ENCODE measurements around the gene ERP27.
A peak's percentile ranks its signal among the peaks of the same experiment; 100 is the strongest.

Gene ERP27

GRCh38 chr12:14959463-14959862 lies 21.1 kb upstream of the ERP27 start:
- H3K4me2 ChIP-seq (ENCODE audit: low read length): no peak overlapping the region
- H3K9ac ChIP-seq (ENCODE audit: low read depth, low read length): no peak overlapping the region
- no peak overlapping the region for H3K4me3 ChIP-seq (ENCODE audit: low read length)
- H3K36me3 ChIP-seq (ENCODE audit: insufficient read depth, low read length): no peaks in the 10 kb centered on the region
- H3K4me1 ChIP-seq (ENCODE audit: control insufficient read depth, insufficient read depth, low read length): peaks cover 13% of the 10 kb centered on the region
- H3K9me3 ChIP-seq (replicated peaks; ENCODE audit: low read length): no peaks in the 10 kb centered on the region
- H3K27me3 ChIP-seq (ENCODE audit: control insufficient read depth, insufficient read depth, low read length): no peaks in the 10 kb centered on the region

GRCh38 chr12:14959126-14959440 lies 20.7 kb upstream of the ERP27 start:
- H3K4me1 ChIP-seq (ENCODE audit: control insufficient read depth, insufficient read depth, low read length): peaks cover 13% of the 10 kb centered on the region
- no peak overlapping the region for H3K9ac ChIP-seq (ENCODE audit: low read depth, low read length)
- no peaks in the 10 kb centered on the region for H3K27me3 ChIP-seq (ENCODE audit: control insufficient read depth, insufficient read depth, low read length)
- H3K4me2 ChIP-seq (ENCODE audit: low read length): no peak overlapping the region
- no peaks in the 10 kb centered on the region for H3K36me3 ChIP-seq (ENCODE audit: insufficient read depth, low read length)
- H3K4me3 ChIP-seq (ENCODE audit: low read length): no peak overlapping the region
- no peaks in the 10 kb centered on the region for H3K9me3 ChIP-seq (replicated peaks; ENCODE audit: low read length)

- Histone ChIP-seq H3K4me1 (ENCODE audit: control insufficient read depth, insufficient read depth, low read length) (peaks cover 13% of the 10 kb centered on the region), H3K27me3 (ENCODE audit: control insufficient read depth, insufficient read depth, low read length) (no peaks in the 10 kb centered on the region), H3K36me3 (ENCODE audit: insufficient read depth, low read length) (no peaks in the 10 kb centered on the region), H3K4me3 (ENCODE audit: low read length) (no peak overlapping the region), H3K9ac (ENCODE audit: low read depth, low read length) (no peak overlapping the region), H3K9me3 (replicated peaks; ENCODE audit: low read length) (no peaks in the 10 kb centered on the region), H3K4me2 (ENCODE audit: low read length) (no peak overlapping the region)
These were observed 20.2 kb upstream of the ERP27 start for GRCh38 chr12:14958361-14959125.

GRCh38 chr12:14957551-14958168 lies 19.3 kb upstream of the ERP27 start:
- Histone ChIP-seq H3K9me3 (replicated peaks; ENCODE audit: low read length) (no peaks in the 10 kb centered on the region), H3K36me3 (ENCODE audit: insufficient read depth, low read length) (no peaks in the 10 kb centered on the region), H3K4me2 (ENCODE audit: low read length) (no peak overlapping the region), H3K4me3 (ENCODE audit: low read length) (no peak overlapping the region), H3K27me3 (ENCODE audit: control insufficient read depth, insufficient read depth, low read length) (no peaks in the 10 kb centered on the region), H3K4me1 (ENCODE audit: control insufficient read depth, insufficient read depth, low read length) (peaks cover 17% of the 10 kb centered on the region), H3K9ac (ENCODE audit: low read depth, low read length) (no peak overlapping the region)

GRCh38 chr12:14956905-14957304 lies 18.6 kb upstream of the ERP27 start:
- H3K4me1 ChIP-seq (ENCODE audit: control insufficient read depth, insufficient read depth, low read length): peaks cover 23% of the 10 kb centered on the region

GRCh38 chr12:14956024-14956891 lies 17.9 kb upstream of the ERP27 start:
- Histone ChIP-seq H3K9me3 (replicated peaks; ENCODE audit: low read length) (no peaks in the 10 kb centered on the region), H3K36me3 (ENCODE audit: insufficient read depth, low read length) (no peaks in the 10 kb centered on the region), H3K4me1 (ENCODE audit: control insufficient read depth, insufficient read depth, low read length) (peaks cover 25% of the 10 kb centered on the region), H3K4me2 (ENCODE audit: low read length) (no peak overlapping the region), H3K4me3 (ENCODE audit: low read length) (no peak overlapping the region), H3K9ac (ENCODE audit: low read depth, low read length) (no peak overlapping the region), H3K27me3 (ENCODE audit: control insufficient read depth, insufficient read depth, low read length) (no peaks in the 10 kb centered on the region)

More at GRCh38 chr12:14956905-14957304, 18.6 kb upstream of the ERP27 start:
- no peaks in the 10 kb centered on the region for H3K27me3 ChIP-seq (ENCODE audit: control insufficient read depth, insufficient read depth, low read length)
- no peak overlapping the region for H3K4me2 ChIP-seq (ENCODE audit: low read length)
- H3K9me3 ChIP-seq (replicated peaks; ENCODE audit: low read length): no peaks in the 10 kb centered on the region
- H3K36me3 ChIP-seq (ENCODE audit: insufficient read depth, low read length): no peaks in the 10 kb centered on the region
- H3K4me3 ChIP-seq (ENCODE audit: low read length): no peak overlapping the region
- no peak overlapping the region for H3K9ac ChIP-seq (ENCODE audit: low read depth, low read length)

- H3K27me3 ChIP-seq (ENCODE audit: control insufficient read depth, insufficient read depth, low read length): no peaks in the 10 kb centered on the region
- no peaks in the 10 kb centered on the region for H3K9me3 ChIP-seq (replicated peaks; ENCODE audit: low read length)
- H3K4me3 ChIP-seq (ENCODE audit: low read length): no peak overlapping the region
- H3K9ac ChIP-seq (ENCODE audit: low read depth, low read length): no peak overlapping the region
- no peaks in the 10 kb centered on the region for H3K36me3 ChIP-seq (ENCODE audit: insufficient read depth, low read length)
- H3K4me1 ChIP-seq (ENCODE audit: control insufficient read depth, insufficient read depth, low read length): peaks cover 24% of the 10 kb centered on the region
- H3K4me2 ChIP-seq (ENCODE audit: low read length): no peak overlapping the region
These were observed 15.9 kb upstream of the ERP27 start for GRCh38 chr12:14954269-14954668.

- H3K4me2 ChIP-seq (ENCODE audit: low read length): no peak overlapping the region
- H3K9me3 ChIP-seq (replicated peaks; ENCODE audit: low read length): no peaks in the 10 kb centered on the region
- no peaks in the 10 kb centered on the region for H3K36me3 ChIP-seq (ENCODE audit: insufficient read depth, low read length)
- peaks cover 29% of the 10 kb centered on the region for H3K4me1 ChIP-seq (ENCODE audit: control insufficient read depth, insufficient read depth, low read length)
- H3K9ac ChIP-seq (ENCODE audit: low read depth, low read length): no peak overlapping the region
- H3K4me3 ChIP-seq (ENCODE audit: low read length): no peak overlapping the region
- no peaks in the 10 kb centered on the region for H3K27me3 ChIP-seq (ENCODE audit: control insufficient read depth, insufficient read depth, low read length)
These were observed 15.4 kb upstream of the ERP27 start for GRCh38 chr12:14953752-14954151.

GRCh38 chr12:14952299-14952921 lies 14.1 kb upstream of the ERP27 start:
- H3K9me3 ChIP-seq (replicated peaks; ENCODE audit: low read length): no peaks in the 10 kb centered on the region
- H3K4me3 ChIP-seq (ENCODE audit: low read length): peak overlapping the region; percentile 13
- no peaks in the 10 kb centered on the region for H3K36me3 ChIP-seq (ENCODE audit: insufficient read depth, low read length)
- no peaks in the 10 kb centered on the region for H3K27me3 ChIP-seq (ENCODE audit: control insufficient read depth, insufficient read depth, low read length)
- H3K9ac ChIP-seq (ENCODE audit: low read depth, low read length): peak overlapping the region; percentile 35
- H3K4me2 ChIP-seq (ENCODE audit: low read length): peak overlapping the region; percentile 49
- H3K4me1 ChIP-seq (ENCODE audit: control insufficient read depth, insufficient read depth, low read length): peaks cover 42% of the 10 kb centered on the region

GRCh38 chr12:14951851-14952250 lies 13.5 kb upstream of the ERP27 start:
- no peaks in the 10 kb centered on the region for H3K9me3 ChIP-seq (replicated peaks; ENCODE audit: low read length)
- no peak overlapping the region for H3K4me3 ChIP-seq (ENCODE audit: low read length)
- peak overlapping the region; percentile 56 for H3K9ac ChIP-seq (ENCODE audit: low read depth, low read length)
- no peaks in the 10 kb centered on the region for H3K36me3 ChIP-seq (ENCODE audit: insufficient read depth, low read length)
- H3K27me3 ChIP-seq (ENCODE audit: control insufficient read depth, insufficient read depth, low read length): no peaks in the 10 kb centered on the region
- H3K4me1 ChIP-seq (ENCODE audit: control insufficient read depth, insufficient read depth, low read length): peaks cover 48% of the 10 kb centered on the region
- peak overlapping the region; percentile 8 for H3K4me2 ChIP-seq (ENCODE audit: low read length)

Measured in skeletal muscle satellite cell (primary cell).